ENCODE data around the gene NID1.
"Not testable (repeated sequence)": the region's sequence is repeated elsewhere in the genome, so short reads cannot be mapped to it uniquely, and the experiment has no call there.

NID1 gene

DNA sequence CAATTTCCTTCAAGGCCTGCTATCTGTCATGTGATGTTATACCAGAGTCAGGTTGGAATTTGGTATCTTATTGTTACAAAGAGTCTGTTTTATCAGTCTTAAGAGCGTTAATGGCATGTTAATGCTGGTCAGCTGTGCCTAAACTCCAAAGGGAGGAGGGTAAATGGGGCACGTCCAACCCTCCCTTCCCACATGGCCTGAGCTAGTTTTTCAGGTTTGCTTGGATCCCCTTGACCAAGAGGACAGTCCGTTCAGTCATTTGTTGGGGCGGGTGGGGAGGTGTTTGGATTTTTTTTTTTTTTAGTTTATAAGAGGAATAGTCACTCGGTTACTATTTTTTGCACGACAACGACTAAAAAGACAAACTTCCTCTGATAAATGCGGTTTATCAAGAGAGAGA is 134.3 kb downstream of the NID1 start:
- DNase-seq = no peak

DNA sequence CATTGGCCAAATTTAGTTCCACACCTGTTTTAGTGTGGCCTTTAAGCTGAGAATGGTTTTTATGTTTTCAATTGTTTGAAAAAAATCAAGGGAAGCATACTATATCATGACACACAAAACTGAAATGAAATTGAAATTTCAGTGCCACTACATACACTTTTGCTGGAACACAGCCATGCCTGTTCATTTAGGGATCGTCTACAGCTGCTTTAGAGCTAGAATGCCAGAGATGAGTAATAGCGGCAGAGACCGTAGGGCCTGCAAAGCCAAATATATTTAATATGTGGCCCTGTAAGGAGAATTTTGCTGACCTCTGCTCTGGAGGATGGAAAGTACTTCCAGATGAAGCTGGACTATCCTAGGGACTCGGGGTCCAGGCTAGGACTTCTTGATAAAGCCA is 135.7 kb downstream of the NID1 start:
- DNase-seq = no peak

DNA sequence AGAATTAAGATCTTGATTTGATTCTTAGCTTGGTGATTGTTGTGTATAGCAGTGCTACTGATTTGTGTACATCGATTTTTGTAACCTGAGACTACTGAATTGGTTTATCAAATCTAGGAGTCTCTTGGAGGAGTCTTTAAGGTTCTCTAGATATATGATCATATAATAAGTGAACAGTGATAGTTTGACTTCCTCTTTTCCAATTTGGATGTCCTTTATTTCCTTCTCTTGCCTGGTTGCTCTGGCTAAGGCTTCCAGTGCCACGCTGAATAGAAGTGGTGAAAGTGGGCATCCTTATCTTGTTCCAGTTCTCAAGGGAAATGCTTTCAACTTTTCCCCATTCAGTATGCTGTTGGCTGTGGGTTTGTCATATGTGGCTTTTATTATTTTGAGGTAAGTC is 136.7 kb downstream of the NID1 start:
- DNase-seq = no peak

DNA sequence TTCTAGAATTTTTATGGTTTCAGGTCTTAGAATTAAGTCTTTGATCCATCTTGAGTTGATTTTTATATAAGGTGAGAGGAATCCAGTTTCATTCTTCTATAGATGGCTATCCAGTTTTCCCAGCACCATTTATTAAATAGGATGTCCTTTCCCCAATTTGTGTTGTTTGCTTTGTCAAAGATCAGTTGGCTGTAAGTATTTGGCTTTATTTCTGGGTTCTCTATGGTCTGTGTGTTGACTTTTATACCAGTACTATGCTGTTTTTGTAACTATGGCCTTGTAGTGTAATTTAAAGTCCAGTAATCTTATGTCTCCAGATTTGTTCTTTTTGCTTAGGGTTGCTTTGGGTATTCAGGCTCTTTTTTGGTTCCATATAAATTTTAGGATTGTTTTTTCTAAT is 137.3 kb downstream of the NID1 start:
- DNase-seq = not testable (repeated sequence)
